ENCODE measurements around the gene SACM1L.

SACM1L gene

DNA sequence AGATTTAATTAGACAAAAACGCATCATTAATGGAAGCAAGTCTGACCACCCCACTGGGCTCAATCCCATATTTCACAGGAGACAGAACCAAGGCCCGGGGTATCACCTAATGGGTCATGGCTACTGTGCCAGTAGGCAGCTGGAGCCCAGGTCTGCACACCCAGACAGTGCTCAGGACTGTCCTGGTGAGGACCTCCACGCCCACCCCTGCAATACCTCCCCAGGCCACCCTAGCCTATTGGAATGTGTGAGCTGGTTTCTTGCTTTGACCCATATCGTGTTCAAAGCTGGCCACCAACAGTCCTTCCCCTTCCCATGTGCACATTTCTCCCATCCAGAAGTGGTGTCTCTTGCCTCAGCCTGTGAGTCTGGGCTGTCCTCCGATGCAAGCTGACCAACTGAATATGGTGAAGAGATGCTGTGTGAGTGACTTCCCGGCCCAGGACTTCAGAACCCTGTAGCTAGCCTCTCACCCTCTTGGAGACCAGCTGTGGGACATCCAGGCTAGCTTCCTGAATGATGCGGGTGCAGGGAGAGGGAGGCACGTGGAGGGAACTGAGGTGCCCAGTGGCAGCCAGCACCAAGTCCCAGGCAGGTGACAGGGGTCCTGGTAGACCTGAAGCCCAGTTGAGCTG lies 88.0 kb downstream of the SACM1L start:
- no peak overlapping the region for H3K18ac ChIP-seq (ENCODE audit: low read length)
- H3K36me3 ChIP-seq (ENCODE audit: control insufficient read depth in 1 of 2, insufficient read depth in 2 of 2, low read length in 2 of 2): no peaks in the 10 kb centered on the region
- H2BK12ac ChIP-seq (ENCODE audit: low read length): no peak overlapping the region
- H2AK5ac ChIP-seq (ENCODE audit: low read length): no peak overlapping the region
- no peak overlapping the region for H2BK120ac ChIP-seq (ENCODE audit: insufficient read depth, low read length, poor library complexity)
- no peak for DNase-seq
- no peak overlapping the region for H3K14ac ChIP-seq (ENCODE audit: low read length)
- WGBS (ENCODE audit: extremely low coverage, insufficient coverage, insufficient read length): no CpG with 5 or more reads among the region's 8 CpGs
- no peaks in the 10 kb centered on the region for H3K27me3 ChIP-seq (ENCODE audit: insufficient read depth, low read length)
- H3K4me2 ChIP-seq (ENCODE audit: low read length): no peak overlapping the region
- H3K79me1 ChIP-seq (ENCODE audit: low read length): no peaks in the 10 kb centered on the region
- no peak overlapping the region for H4K12ac ChIP-seq (ENCODE audit: low read depth, low read length)
- H3K27ac ChIP-seq (ENCODE audit: low read depth, low read length): no peak overlapping the region
- H3K4me1 ChIP-seq (ENCODE audit: control insufficient read depth in 1 of 2, insufficient read depth in 2 of 2, low read length in 2 of 2): no peaks in the 10 kb centered on the region
- peaks cover 2% of the 10 kb centered on the region for H3K9me3 ChIP-seq (ENCODE audit: insufficient read depth, low read depth, low read length)
- H3K79me2 ChIP-seq (ENCODE audit: control insufficient read depth, insufficient read depth, low read length, poor library complexity): no peaks in the 10 kb centered on the region
- H3K4ac ChIP-seq (ENCODE audit: low read depth, low read length): no peak overlapping the region
- no peak overlapping the region for H2BK5ac ChIP-seq (ENCODE audit: low read depth, low read length, poor library complexity)
- no peak overlapping the region for H4K91ac ChIP-seq (ENCODE audit: low read depth, low read length)
- no peak overlapping the region for H2AFZ ChIP-seq (ENCODE audit: insufficient read depth, low read length, poor library complexity)
- H4K8ac ChIP-seq (ENCODE audit: low read depth, low read length): no peak overlapping the region
- no peak overlapping the region for H3K9ac ChIP-seq (ENCODE audit: low read length)
- no peak overlapping the region for H3K4me3 ChIP-seq (ENCODE audit: low read depth, low read length)
- no peak overlapping the region for H3K23ac ChIP-seq (ENCODE audit: low read length)

GRCh38 chr3:45777746-45778386 lies 88.7 kb downstream of the SACM1L start:
- Histone ChIP-seq H3K27me3 (ENCODE audit: insufficient read depth, low read length) (no peaks in the 10 kb centered on the region), H3K4me2 (ENCODE audit: low read length) (no peak overlapping the region), H3K23ac (ENCODE audit: low read length) (no peak overlapping the region), H3K9me3 (ENCODE audit: insufficient read depth, low read depth, low read length) (peaks cover 2% of the 10 kb centered on the region), H3K14ac (ENCODE audit: low read length) (no peak overlapping the region), H3K4me1 (ENCODE audit: control insufficient read depth in 1 of 2, insufficient read depth in 2 of 2, low read length in 2 of 2) (no peaks in the 10 kb centered on the region), H4K12ac (ENCODE audit: low read depth, low read length) (no peak overlapping the region), H4K91ac (ENCODE audit: low read depth, low read length) (no peak overlapping the region), H2AK5ac (ENCODE audit: low read length) (no peak overlapping the region), H2BK12ac (ENCODE audit: low read length) (no peak overlapping the region), H2BK5ac (ENCODE audit: low read depth, low read length, poor library complexity) (no peak overlapping the region), H3K18ac (ENCODE audit: low read length) (no peak overlapping the region), H3K36me3 (ENCODE audit: control insufficient read depth in 1 of 2, insufficient read depth in 2 of 2, low read length in 2 of 2) (no peaks in the 10 kb centered on the region), H2BK120ac (ENCODE audit: insufficient read depth, low read length, poor library complexity) (no peak overlapping the region), H3K9ac (ENCODE audit: low read length) (no peak overlapping the region), H3K79me1 (ENCODE audit: low read length) (no peaks in the 10 kb centered on the region), H3K4ac (ENCODE audit: low read depth, low read length) (no peak overlapping the region), H2AFZ (ENCODE audit: insufficient read depth, low read length, poor library complexity) (no peak overlapping the region), H4K8ac (ENCODE audit: low read depth, low read length) (no peak overlapping the region), H3K79me2 (ENCODE audit: control insufficient read depth, insufficient read depth, low read length, poor library complexity) (no peaks in the 10 kb centered on the region), H3K4me3 (ENCODE audit: low read depth, low read length) (no peak overlapping the region), H3K27ac (ENCODE audit: low read depth, low read length) (no peak overlapping the region)
- WGBS (ENCODE audit: extremely low coverage, insufficient coverage, insufficient read length): no CpG with 5 or more reads among the region's 11 CpGs
- DNase-seq: no peak

DNA sequence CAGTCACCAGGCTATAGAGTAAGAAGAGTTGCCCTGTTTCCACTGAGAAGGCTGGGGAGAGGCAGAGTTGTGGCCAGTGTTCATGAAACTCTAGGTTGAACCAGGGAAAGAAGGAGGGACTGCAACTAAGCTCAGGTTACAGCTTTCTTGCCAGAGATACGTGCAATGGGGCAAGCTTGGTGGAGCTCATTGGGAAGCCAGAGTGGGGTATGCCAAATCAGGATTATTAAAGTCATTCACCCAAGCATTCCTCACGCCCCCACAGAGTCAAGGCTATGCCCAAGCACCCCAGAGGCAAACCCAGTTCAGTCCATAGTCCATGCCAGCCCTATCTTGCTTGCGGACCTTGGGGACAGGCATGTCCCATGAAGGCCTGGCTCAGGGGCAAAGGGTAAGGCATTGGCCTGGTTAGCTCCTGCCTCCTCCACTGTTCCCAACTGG lies 89.6 kb downstream of the SACM1L start:
- Histone ChIP-seq H2AK5ac (ENCODE audit: low read length) (no peak overlapping the region), H3K79me2 (ENCODE audit: control insufficient read depth, insufficient read depth, low read length, poor library complexity) (no peaks in the 10 kb centered on the region), H2AFZ (ENCODE audit: insufficient read depth, low read length, poor library complexity) (no peak overlapping the region), H3K79me1 (ENCODE audit: low read length) (no peaks in the 10 kb centered on the region), H3K4ac (ENCODE audit: low read depth, low read length) (no peak overlapping the region), H2BK5ac (ENCODE audit: low read depth, low read length, poor library complexity) (no peak overlapping the region), H3K9ac (ENCODE audit: low read length) (no peak overlapping the region), H3K9me3 (ENCODE audit: insufficient read depth, low read depth, low read length) (peaks cover 2% of the 10 kb centered on the region), H3K27ac (ENCODE audit: low read depth, low read length) (no peak overlapping the region), H4K12ac (ENCODE audit: low read depth, low read length) (no peak overlapping the region), H3K4me1 (ENCODE audit: control insufficient read depth in 1 of 2, insufficient read depth in 2 of 2, low read length in 2 of 2) (no peaks in the 10 kb centered on the region), H4K91ac (ENCODE audit: low read depth, low read length) (no peak overlapping the region), H3K18ac (ENCODE audit: low read length) (no peak overlapping the region), H3K4me2 (ENCODE audit: low read length) (no peak overlapping the region), H3K27me3 (ENCODE audit: insufficient read depth, low read length) (no peaks in the 10 kb centered on the region), H3K23ac (ENCODE audit: low read length) (no peak overlapping the region), H2BK120ac (ENCODE audit: insufficient read depth, low read length, poor library complexity) (no peak overlapping the region), H2BK12ac (ENCODE audit: low read length) (no peak overlapping the region), H3K14ac (ENCODE audit: low read length) (no peak overlapping the region), H3K4me3 (ENCODE audit: low read depth, low read length) (no peak overlapping the region), H3K36me3 (ENCODE audit: control insufficient read depth in 1 of 2, insufficient read depth in 2 of 2, low read length in 2 of 2) (no peaks in the 10 kb centered on the region), H4K8ac (ENCODE audit: low read depth, low read length) (no peak overlapping the region)
- no CpG with 5 or more reads among the region's 3 CpGs for WGBS (ENCODE audit: extremely low coverage, insufficient coverage, insufficient read length)
- DNase-seq: no peak

DNA sequence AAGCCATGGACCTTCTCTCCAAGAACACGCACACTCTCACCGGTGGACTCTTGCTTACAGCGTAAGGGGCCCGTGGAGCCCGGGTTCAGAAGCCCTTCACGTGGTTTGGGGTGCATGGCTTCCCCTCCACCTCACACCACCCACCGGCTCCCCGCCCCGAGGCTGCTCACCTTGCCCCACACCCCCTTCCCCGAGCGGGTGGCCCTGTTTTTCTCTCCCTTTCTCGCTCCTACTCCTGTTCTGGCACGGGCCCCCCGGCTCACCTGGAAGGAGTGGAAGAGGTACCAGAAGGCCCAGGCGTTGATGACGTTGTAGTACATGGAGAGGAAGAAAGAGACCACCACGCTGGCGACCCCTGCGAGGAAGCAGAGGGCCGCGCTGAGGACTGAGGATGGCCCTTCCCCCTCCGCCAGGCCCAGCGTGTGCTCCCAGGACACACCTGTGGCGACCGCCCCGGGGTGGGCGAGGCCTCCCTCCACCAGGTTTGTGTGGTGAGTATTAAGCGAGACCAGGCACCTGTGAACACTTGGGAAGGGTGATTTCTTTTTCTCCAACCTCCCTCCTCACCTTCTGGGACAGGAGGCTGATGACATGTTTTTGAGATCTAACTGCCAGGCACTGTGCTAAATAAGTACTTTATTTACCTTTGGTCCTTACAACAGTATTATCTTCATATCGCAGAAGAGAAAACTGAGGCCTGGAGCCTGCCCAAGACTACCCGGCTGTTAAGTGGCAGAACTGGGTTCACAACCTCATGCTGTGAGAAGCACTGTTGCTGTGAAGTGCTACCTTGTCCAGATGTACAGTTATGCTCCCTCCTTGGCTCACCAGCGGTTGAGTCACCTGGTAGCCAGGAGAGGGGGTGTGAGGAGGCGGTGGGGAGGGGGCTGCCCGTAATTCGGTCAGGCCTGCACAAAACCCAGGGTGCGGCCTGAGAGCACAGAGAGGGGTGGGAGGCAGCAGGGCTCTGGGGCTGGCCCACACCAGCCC lies 90.8 kb downstream of the SACM1L start:
- Histone ChIP-seq H3K14ac (ENCODE audit: low read length) (no peak overlapping the region), H4K91ac (ENCODE audit: low read depth, low read length) (no peak overlapping the region), H3K27me3 (ENCODE audit: insufficient read depth, low read length) (no peaks in the 10 kb centered on the region), H4K8ac (ENCODE audit: low read depth, low read length) (no peak overlapping the region), H3K4ac (ENCODE audit: low read depth, low read length) (no peak overlapping the region), H3K9ac (ENCODE audit: low read length) (no peak overlapping the region), H3K9me3 (ENCODE audit: insufficient read depth, low read depth, low read length) (peaks cover 2% of the 10 kb centered on the region), H3K23ac (ENCODE audit: low read length) (no peak overlapping the region), H2BK120ac (ENCODE audit: insufficient read depth, low read length, poor library complexity) (no peak overlapping the region), H3K36me3 (ENCODE audit: control insufficient read depth in 1 of 2, insufficient read depth in 2 of 2, low read length in 2 of 2) (no peaks in the 10 kb centered on the region), H3K79me2 (ENCODE audit: control insufficient read depth, insufficient read depth, low read length, poor library complexity) (no peaks in the 10 kb centered on the region), H3K27ac (ENCODE audit: low read depth, low read length) (no peak overlapping the region), H2BK12ac (ENCODE audit: low read length) (no peak overlapping the region), H2AK5ac (ENCODE audit: low read length) (no peak overlapping the region), H2BK5ac (ENCODE audit: low read depth, low read length, poor library complexity) (no peak overlapping the region), H3K4me3 (ENCODE audit: low read depth, low read length) (no peak overlapping the region), H3K4me1 (ENCODE audit: control insufficient read depth in 1 of 2, insufficient read depth in 2 of 2, low read length in 2 of 2) (no peaks in the 10 kb centered on the region), H3K79me1 (ENCODE audit: low read length) (no peaks in the 10 kb centered on the region), H4K12ac (ENCODE audit: low read depth, low read length) (no peak overlapping the region), H3K18ac (ENCODE audit: low read length) (no peak overlapping the region), H3K4me2 (ENCODE audit: low read length) (no peak overlapping the region), H2AFZ (ENCODE audit: insufficient read depth, low read length, poor library complexity) (no peak overlapping the region)
- no CpG with 5 or more reads among the region's 35 CpGs for WGBS (ENCODE audit: extremely low coverage, insufficient coverage, insufficient read length)
- DNase-seq: no peak

Data from trophoblast cell (in vitro differentiated cells and primary cell).